ENCODE measurements around the gene NRXN3.

Gene NRXN3

GRCh38 chr14:79916281-79916680, 1746.1 kb downstream of the NRXN3 start:
- Histone ChIP-seq H3K27me3 (no peaks in the 10 kb centered on the region), H3K9ac (no peak overlapping the region), H3K4me1 (no peaks in the 10 kb centered on the region), H3K4me2 (no peak overlapping the region), H3K36me3 (no peaks in the 10 kb centered on the region), H3K4me3 (no peak overlapping the region), H3K9me3 (replicated peaks in 1 of 11) (no peaks in the 10 kb centered on the region), H3K27ac (no peak overlapping the region), H4K20me1 (no peaks in the 10 kb centered on the region)
- TF ChIP-seq Cebpa-rat (IDR thresholded peaks at IDR 0.05) = no peak

GRCh38 chr14:79916892-79917291, 1746.7 kb downstream of the NRXN3 start:
- Histone ChIP-seq H3K9ac (no peak overlapping the region), H4K20me1 (no peaks in the 10 kb centered on the region), H3K4me3 (no peak overlapping the region), H3K4me2 (no peak overlapping the region), H3K27me3 (no peaks in the 10 kb centered on the region), H3K4me1 (no peaks in the 10 kb centered on the region), H3K9me3 (replicated peaks in 1 of 11) (no peaks in the 10 kb centered on the region), H3K36me3 (no peaks in the 10 kb centered on the region), H3K27ac (no peak overlapping the region)
- TF ChIP-seq Cebpa-rat (IDR thresholded peaks at IDR 0.05) = no peak

All from BLaER1 treated with 17β-estradiol and CSF1 and Interleukin-3, amounts not matched to agents 10 nM and 100 nM (cell line).